SK-N-MC (cell line): ENCODE measurements around the gene KIF22.

Experiments
- EZH2 ChIP-seq: fragments of 200-600 bp; sonication (generic); IDR thresholded peaks from one replicate; pipeline ENCODE4 v1.6.1; 2017; ENCODE audit warnings: antibody characterized with exemption
- FOXP2 ChIP-seq: optimal IDR thresholded peaks from 2 replicates; pipeline ENCODE3; 2011; ENCODE audit warnings: mild to moderate bottlenecking, moderate library complexity; ENCODE audit not compliant: insufficient read depth; ENCODE audit errors: extremely low read length, control extremely low read depth
- POLR2AphosphoS5 ChIP-seq: IDR thresholded peaks from 2 replicates; pipeline ENCODE4 v1.6.1; 2012; ENCODE audit warnings: mild to moderate bottlenecking, low read depth, low read length, borderline replicate concordance

- TF ChIP-seq EZH2 (no peak), POLR2AphosphoS5 (no peak), FOXP2 (no peak)
Measured at GRCh38 chr16:29766571-29766970, 24.0 kb upstream of the KIF22 start.
